Measurements from ENCODE around the gene RPS15A. TPM values are rescaled to one million over a fixed set of nuclear protein-coding genes. Genes with fewer than 3 reads are reported as not detected.
"Not testable (repeated sequence)": the region's sequence is repeated elsewhere in the genome, so short reads cannot be mapped to it uniquely, and the experiment has no call there.

Gene RPS15A
- total RNA-seq, 1 donor from 2014 or later, result 2,443 TPM

- Mint-ChIP-seq H3K9me3 (no peaks in the 10 kb centered on the region), H3K4me3 (no peak overlapping the region), H3K4me1 (peaks cover 38% of the 10 kb centered on the region), H3K27ac (no peak overlapping the region), H3K36me3 (ENCODE audit: low read depth) (peaks cover 53% of the 10 kb centered on the region), H3K27me3 (no peaks in the 10 kb centered on the region)
- ATAC-seq (ENCODE audit: low read depth) (no peak), DNase-seq (no peak)
- ChIA-PET POLR2A (no interaction called here), CTCF (interaction anchor here (0.9 kb wide), 1 partner anchor 18 kb away, joined by 3 read pairs; the partner anchor contains the start of gene ARL6IP1)
- intact Hi-C loops (cut with micrococcal nuclease), result no loop called here
- TF ChIP-seq CTCF (IDR thresholded peaks at IDR 0.05), result no peak
Measured at GRCh38 chr16:18782697-18783429, 7.3 kb downstream of the RPS15A start.

GRCh38 chr16:18781232-18781631 lies 8.9 kb downstream of the RPS15A start:
- H3K27me3 Mint-ChIP-seq; POLR2A ChIA-PET; CTCF ChIA-PET; DNase-seq; H3K4me3 Mint-ChIP-seq; H3K27ac Mint-ChIP-seq; ATAC-seq (ENCODE audit: low read depth); H3K9me3 Mint-ChIP-seq; intact Hi-C loops (cut with micrococcal nuclease): not testable (repeated sequence)
- Mint-ChIP-seq H3K4me1 (peaks cover 23% of the 10 kb centered on the region), H3K36me3 (ENCODE audit: low read depth) (peaks cover 41% of the 10 kb centered on the region)

- H3K9me3 Mint-ChIP-seq; POLR2A ChIA-PET; H3K27ac Mint-ChIP-seq; H3K4me3 Mint-ChIP-seq; DNase-seq; H3K27me3 Mint-ChIP-seq; ATAC-seq (ENCODE audit: low read depth); intact Hi-C loops (cut with micrococcal nuclease); CTCF ChIA-PET: not testable (repeated sequence)
- Mint-ChIP-seq H3K36me3 (ENCODE audit: low read depth) (peaks cover 36% of the 10 kb centered on the region), H3K4me1 (peaks cover 16% of the 10 kb centered on the region)
Measured at GRCh38 chr16:18780460-18781026, 9.6 kb downstream of the RPS15A start.

DNA sequence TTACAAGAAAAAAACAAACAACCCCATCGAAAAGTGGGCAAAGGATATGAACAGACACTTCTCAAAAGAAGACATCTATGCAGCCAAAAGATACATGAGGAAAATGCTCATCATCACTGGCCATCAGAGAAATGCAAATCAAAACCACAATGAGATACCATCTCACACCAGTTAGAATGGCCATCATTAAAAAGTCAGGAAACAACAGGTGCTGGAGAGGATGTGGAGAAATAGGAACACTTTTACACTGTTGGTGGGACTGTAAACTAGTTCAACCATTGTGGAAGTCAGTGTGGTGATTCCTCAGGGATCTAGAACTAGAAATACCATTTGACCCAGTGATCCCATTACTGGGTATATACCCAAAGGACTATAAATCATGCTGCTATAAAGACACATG lies 12.5 kb downstream of the RPS15A start:
- H3K9me3 Mint-ChIP-seq; H3K4me3 Mint-ChIP-seq; H3K27me3 Mint-ChIP-seq; DNase-seq; H3K27ac Mint-ChIP-seq; POLR2A ChIA-PET; intact Hi-C loops (cut with micrococcal nuclease); CTCF ChIA-PET; ATAC-seq (ENCODE audit: low read depth); H3K4me1 Mint-ChIP-seq: not testable (repeated sequence)
- peaks cover 10% of the 10 kb centered on the region for H3K36me3 Mint-ChIP-seq (ENCODE audit: low read depth)

- H3K4me3 Mint-ChIP-seq; H3K27me3 Mint-ChIP-seq; ATAC-seq (ENCODE audit: low read depth); H3K4me1 Mint-ChIP-seq; intact Hi-C loops (cut with micrococcal nuclease); DNase-seq; POLR2A ChIA-PET; H3K27ac Mint-ChIP-seq; H3K9me3 Mint-ChIP-seq; CTCF ChIA-PET: not testable (repeated sequence)
- H3K36me3 Mint-ChIP-seq (ENCODE audit: low read depth), result peaks cover 10% of the 10 kb centered on the region
Measured at GRCh38 chr16:18776334-18776733, 13.8 kb downstream of the RPS15A start.

DNA sequence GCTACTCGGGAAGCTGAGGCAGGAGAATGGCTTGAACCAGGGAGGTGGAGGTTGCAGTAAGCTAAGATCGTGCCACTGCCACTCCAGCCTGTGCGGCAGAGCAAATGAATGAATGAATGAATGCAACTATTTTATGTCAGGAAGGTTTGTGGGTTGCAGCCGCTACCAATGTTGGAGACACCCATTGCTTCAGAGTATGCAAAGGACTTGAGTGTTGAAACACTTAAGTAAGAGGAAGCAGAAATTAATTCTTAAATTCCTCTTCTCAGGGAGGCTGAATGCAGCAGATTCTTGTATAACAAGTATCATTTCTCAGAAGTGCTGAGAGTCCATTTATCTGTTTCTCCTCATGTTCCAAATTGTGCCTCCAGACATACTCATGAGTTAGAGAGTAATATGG lies 15.5 kb downstream of the RPS15A start:
- POLR2A ChIA-PET, result interaction anchor here (0.5 kb wide), 1 partner anchor 294 kb away, joined by 3 read pairs; no protein-coding TSS in a partner anchor
- H3K4me3 Mint-ChIP-seq; H3K27ac Mint-ChIP-seq; intact Hi-C loops (cut with micrococcal nuclease); H3K9me3 Mint-ChIP-seq; CTCF ChIA-PET; H3K4me1 Mint-ChIP-seq; DNase-seq; ATAC-seq (ENCODE audit: low read depth); H3K27me3 Mint-ChIP-seq: not testable (repeated sequence)
- H3K36me3 Mint-ChIP-seq (ENCODE audit: low read depth), result peaks cover 10% of the 10 kb centered on the region

DNA sequence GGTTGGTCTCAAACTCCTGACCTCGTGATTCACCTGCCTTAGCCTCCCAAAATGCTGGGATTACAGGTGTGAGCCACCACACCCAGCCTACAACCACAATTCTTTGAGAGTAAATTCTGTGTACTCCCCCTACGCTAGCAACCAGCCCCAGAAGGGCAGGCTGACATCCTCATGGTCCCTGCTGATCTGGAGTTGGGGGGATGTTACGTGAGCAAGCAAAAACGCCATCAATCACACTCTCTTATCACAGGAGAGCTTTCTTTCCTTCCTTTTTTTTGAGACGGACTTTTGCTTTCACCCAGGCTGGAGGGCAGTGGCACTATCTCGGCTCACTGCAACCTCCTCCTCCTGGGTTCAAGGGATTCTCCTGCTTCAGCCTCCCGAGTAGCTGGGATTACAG lies 18.0 kb downstream of the RPS15A start:
- H3K36me3 Mint-ChIP-seq (ENCODE audit: low read depth); CTCF ChIA-PET; H3K4me1 Mint-ChIP-seq; H3K4me3 Mint-ChIP-seq; H3K27me3 Mint-ChIP-seq; H3K9me3 Mint-ChIP-seq; POLR2A ChIA-PET; H3K27ac Mint-ChIP-seq; intact Hi-C loops (cut with micrococcal nuclease); ATAC-seq (ENCODE audit: low read depth); DNase-seq: not testable (repeated sequence)

- DNase-seq; H3K27ac Mint-ChIP-seq; H3K4me3 Mint-ChIP-seq; H3K36me3 Mint-ChIP-seq (ENCODE audit: low read depth); ATAC-seq (ENCODE audit: low read depth); CTCF ChIA-PET; H3K4me1 Mint-ChIP-seq; intact Hi-C loops (cut with micrococcal nuclease); POLR2A ChIA-PET; H3K27me3 Mint-ChIP-seq; H3K9me3 Mint-ChIP-seq: not testable (repeated sequence)
Measured at GRCh38 chr16:18770336-18770962, 19.7 kb downstream of the RPS15A start.

GRCh38 chr16:18767217-18767616 lies 22.9 kb downstream of the RPS15A start:
- POLR2A ChIA-PET; H3K4me1 Mint-ChIP-seq; H3K36me3 Mint-ChIP-seq (ENCODE audit: low read depth); ATAC-seq (ENCODE audit: low read depth); H3K27me3 Mint-ChIP-seq; H3K4me3 Mint-ChIP-seq; intact Hi-C loops (cut with micrococcal nuclease); H3K27ac Mint-ChIP-seq; CTCF ChIA-PET; H3K9me3 Mint-ChIP-seq; DNase-seq: not testable (repeated sequence)

GRCh38 chr16:18762713-18763112 lies 27.4 kb downstream of the RPS15A start:
- not testable (repeated sequence) for H3K27ac Mint-ChIP-seq; ATAC-seq (ENCODE audit: low read depth)

More at GRCh38 chr16:18762713-18763112, 27.4 kb downstream of the RPS15A start:
- DNase-seq; H3K4me1 Mint-ChIP-seq; H3K27me3 Mint-ChIP-seq; CTCF ChIA-PET; POLR2A ChIA-PET; intact Hi-C loops (cut with micrococcal nuclease); H3K4me3 Mint-ChIP-seq; H3K9me3 Mint-ChIP-seq; H3K36me3 Mint-ChIP-seq (ENCODE audit: low read depth): not testable (repeated sequence)
